Esophagus muscularis mucosa (tissue), 3 donors: ENCODE data around the gene HPCA.

Experiments
- CTCF ChIP-seq, 3 experiments: fragments of 200-600 bp in 2 of 3; fragments of 450-650 bp in 1 of 3; sonication (generic) in 2 of 3; IDR thresholded peaks; one replicate each; pipeline ENCODE4 v1.5.1; 2017 to 2019; ENCODE audit warnings: antibody characterized with exemption in 3 of 3, mild to moderate bottlenecking in 2 of 3, moderate library complexity in 1 of 3
- POLR2A ChIP-seq: fragments of 450-650 bp; IDR thresholded peaks from one replicate; pipeline ENCODE4 v1.6.1; 2017; ENCODE audit warnings: antibody characterized with exemption, moderate library complexity, mild to moderate bottlenecking, low read depth
- POLR2AphosphoS5 ChIP-seq, 2 donors: sonication (generic); formaldehyde crosslinking; IDR thresholded peaks; one replicate each; pipeline ENCODE4 v1.6.1; 2017; ENCODE audit warnings: antibody characterized with exemption in 2 of 2

GRCh38 chr1:32904797-32905196, 18.5 kb downstream of the HPCA start:
- TF ChIP-seq CTCF (IDR thresholded peaks at IDR 0.05) = no peak
- TF ChIP-seq POLR2AphosphoS5 (IDR thresholded peaks at IDR 0.05) = no peak
- TF ChIP-seq POLR2A = no peak
